HK-2 (cell line): ENCODE results near the gene CRAT.
A peak's percentile ranks its signal among the peaks of the same experiment; 100 is the strongest.

Experiments used
- DNase-seq: peaks from one replicate; pipeline ENCODE4 v3.0.0-alpha.2; 2018; ENCODE audit not compliant: unreplicated experiment

CRAT gene

GRCh38 chr9:129109952-129110739, 447 bp downstream of the CRAT start:
- DNase-seq: peak; percentile 32

- no peak for DNase-seq
Observed at GRCh38 chr9:129109537-129109903, 1.1 kb downstream of the CRAT start.

GRCh38 chr9:129108805-129109536, 1.6 kb downstream of the CRAT start:
- no peak for DNase-seq

GRCh38 chr9:129108083-129108804, 2.3 kb downstream of the CRAT start:
- DNase-seq: no peak

- DNase-seq: no peak
Observed at GRCh38 chr9:129107651-129108050, 2.9 kb downstream of the CRAT start.

GRCh38 chr9:129105857-129106694, 4.5 kb downstream of the CRAT start:
- no peak for DNase-seq

- DNase-seq: no peak
Observed at GRCh38 chr9:129104051-129104450, 6.5 kb downstream of the CRAT start.

- no peak for DNase-seq
Observed at GRCh38 chr9:129103595-129103965, 7.0 kb downstream of the CRAT start.

- DNase-seq: peak; percentile 30
Observed at GRCh38 chr9:129102791-129103594, 7.6 kb downstream of the CRAT start.

- no peak for DNase-seq
Observed at GRCh38 chr9:129102095-129102525, 8.5 kb downstream of the CRAT start.

GRCh38 chr9:129101279-129101678, 9.3 kb downstream of the CRAT start:
- DNase-seq: no peak

GRCh38 chr9:129100383-129101169, 10.0 kb downstream of the CRAT start:
- no peak for DNase-seq

GRCh38 chr9:129098328-129098727, 12.3 kb downstream of the CRAT start:
- no peak for DNase-seq

- no peak for DNase-seq
Observed at GRCh38 chr9:129097671-129098306, 12.8 kb downstream of the CRAT start.

- DNase-seq: no peak
Observed at GRCh38 chr9:129095908-129096307, 14.7 kb downstream of the CRAT start.

- no peak for DNase-seq
Observed at GRCh38 chr9:129095170-129095667, 15.4 kb downstream of the CRAT start.

- no peak for DNase-seq
Observed at GRCh38 chr9:129094387-129095169, 16.0 kb downstream of the CRAT start.

GRCh38 chr9:129093602-129094386, 16.8 kb downstream of the CRAT start:
- no peak for DNase-seq
